GM12878 (cell line): ENCODE measurements around the gene ROR2. TPM values are rescaled to one million over a fixed set of nuclear protein-coding genes. Genes with fewer than 3 reads are reported as not detected.

Experiments
- ATAC-seq: fragments of 200-7000 bp; cut with Tn5 transposase; 3 replicates; pipeline ENCODE4 v1.9.1; 2020; ENCODE audit warnings: mild to moderate bottlenecking, moderate library complexity
- BruUV-seq: library from RNA; stranded (reverse); fragments of 400-500 nt; replicated peaks from 2 replicates; lab custom pipeline; 2021; lab: Mats Ljungman, UMichigan
- CTCF ChIA-PET: fragments of 300-600 bp; sonication (Branson Sonifier 250); formaldehyde crosslinking; extraction: SDS; loops from one replicate; lab custom pipeline; 2021; ENCODE audit warnings: inconsistent platforms; lab: Yijun Ruan, JAX
- POLR2A ChIA-PET: fragments of 350-600 bp; formaldehyde crosslinking; extraction: SDS; loops from one replicate; lab custom pipeline; 2021; ENCODE audit warnings: inconsistent platforms; lab: Charles Lee
- RAD21 ChIA-PET: fragments of 300-600 bp; sonication (Branson Sonifier 250); formaldehyde crosslinking; loops from one replicate; lab custom pipeline; 2023; ENCODE audit warnings: antibody characterized with exemption; ENCODE audit not compliant: unreplicated experiment; lab: Charles Lee
- SMC1A ChIA-PET: fragments of 300-600 bp; sonication (Branson Sonifier 250); formaldehyde crosslinking; loops from one replicate; lab custom pipeline; 2023; ENCODE audit not compliant: unreplicated experiment, uncharacterized antibody; lab: Charles Lee
- DNase-seq: peaks from one replicate; pipeline ENCODE4 v3.0.0-alpha.2; 2011; ENCODE audit warnings: low read depth, low spot score
- FAIRE-seq: peaks from 3 replicates; lab custom pipeline; 2011; peaks lifted over from hg19 to GRCh38; lab: Jason Lieb, UNC
- H2AFZ ChIP-seq: 2 replicates; pipeline ENCODE4 v1.6.0; 2011; ENCODE audit warnings: low read depth, low read length, control low read depth; ENCODE audit not compliant: control insufficient read depth
- H3K27ac ChIP-seq: 2 replicates; pipeline ENCODE4 v1.5.1; 2011; ENCODE audit warnings: control low read depth; ENCODE audit not compliant: control insufficient read depth, insufficient read depth
- H3K27me3 ChIP-seq, 2 experiments: replicated peaks in 1 of 2; 2 replicates each; pipeline versions ENCODE4 v1.6.0 to v1.6.1; 2011; ENCODE audit warnings: low read length in 1 of 2; ENCODE audit not compliant: control insufficient read depth in 2 of 2, insufficient read depth in 2 of 2
- H3K36me3 ChIP-seq, 2 experiments: 2 replicates each; pipeline ENCODE4 v1.5.1; 2011; ENCODE audit warnings: low read length in 1 of 2; ENCODE audit not compliant: control insufficient read depth in 2 of 2, insufficient read depth in 2 of 2
- H3K4me1 ChIP-seq: 2 replicates; pipeline ENCODE4 v1.6.1; 2011; ENCODE audit warnings: mild to moderate bottlenecking, low read length, moderate library complexity, mixed read lengths; ENCODE audit not compliant: control insufficient read depth, insufficient read depth
- H3K4me2 ChIP-seq: 2 replicates; pipeline ENCODE4 v1.6.0; 2011; ENCODE audit warnings: control low read depth; ENCODE audit not compliant: control insufficient read depth, insufficient read depth
- H3K4me3 ChIP-seq: fragments of 200-600 bp; sonication (generic); 2 replicates; pipeline ENCODE4 v1.5.1; 2016
- H3K79me2 ChIP-seq: 2 replicates; pipeline ENCODE4 v1.6.0; 2011; ENCODE audit warnings: low read length; ENCODE audit not compliant: control insufficient read depth, insufficient read depth
- H3K9ac ChIP-seq: 2 replicates; pipeline ENCODE4 v1.8.0; 2011; ENCODE audit warnings: low read length, control low read depth, mixed read lengths; ENCODE audit not compliant: control insufficient read depth, insufficient read depth
- H3K9me3 ChIP-seq: replicated peaks from 3 replicates; pipeline ENCODE4 v1.5.1; 2011; ENCODE audit warnings: mild to moderate bottlenecking, low read length; ENCODE audit not compliant: control insufficient read depth, insufficient read depth
- H4K20me1 ChIP-seq: 2 replicates; pipeline ENCODE4 v1.6.0; 2011; ENCODE audit not compliant: control insufficient read depth, insufficient read depth
- BCL3 ChIP-seq: IDR thresholded peaks from 2 replicates; pipeline ENCODE4 v1.6.1; 2011; ENCODE audit warnings: borderline replicate concordance, low read depth, mild to moderate bottlenecking, moderate library complexity, low read length; ENCODE audit not compliant: insufficient read depth, poor library complexity, severe bottlenecking
- E4F1 ChIP-seq: fragments of 450-650 bp; IDR thresholded peaks from 2 replicates; pipeline ENCODE4 v1.6.1; 2018; ENCODE audit warnings: borderline replicate concordance, mild to moderate bottlenecking; ENCODE audit not compliant: partially characterized antibody
- JUNB ChIP-seq: IDR thresholded peaks from 2 replicates; pipeline ENCODE4 v1.6.1; 2016; ENCODE audit warnings: antibody characterized with exemption, mild to moderate bottlenecking
- MXI1 ChIP-seq: fragments of 150-350 bp; IDR thresholded peaks from 2 replicates; pipeline ENCODE4 v1.6.1; 2011; ENCODE audit warnings: low read depth, mild to moderate bottlenecking, inconsistent platforms, low read length, improper control_type of control experiment
- NRF1 ChIP-seq: conservative IDR thresholded peaks from 2 replicates; pipeline ENCODE4 v1.6.1; 2011; ENCODE audit warnings: mild to moderate bottlenecking, low read depth, low read length, improper control_type of control experiment
- PBX3 ChIP-seq: IDR thresholded peaks from 2 replicates; pipeline ENCODE4 v1.6.1; 2011; ENCODE audit warnings: mild to moderate bottlenecking, low read depth, low read length, moderate library complexity; ENCODE audit not compliant: insufficient replicate concordance
- PKNOX1 ChIP-seq: fragments of 450-650 bp; IDR thresholded peaks from 2 replicates; pipeline ENCODE4 v1.6.1; 2016; ENCODE audit warnings: mild to moderate bottlenecking
- ZBTB33 ChIP-seq: fragments of 450-650 bp; IDR thresholded peaks from 2 replicates; pipeline ENCODE4 v1.6.1; 2017; ENCODE audit warnings: mild to moderate bottlenecking
- ZNF274 ChIP-seq: IDR thresholded peaks from one replicate; pipeline ENCODE4 v1.8.0; 2011; ENCODE audit not compliant: insufficient read length, insufficient read depth
- ZNF384 ChIP-seq: IDR thresholded peaks from 2 replicates; pipeline ENCODE4 v1.6.1; 2012; ENCODE audit warnings: low read depth, mild to moderate bottlenecking, low read length, improper control_type of control experiment, borderline replicate concordance
- WGBS: methylation state at CpG from one replicate; pipeline ENCODE4 v1.1.6; 2016; ENCODE audit warnings: low lambda C conversion rate; ENCODE audit not compliant: insufficient replicate concordance, insufficient coverage; ENCODE audit errors: missing lambda C conversion rate; 5-methylcytosine and 5-hydroxymethylcytosine counted together
- in situ Hi-C: fragments of 300-500 bp; cut with MboI; formaldehyde crosslinking; loops from 9 replicates; pipeline ENCODE4 v1.14.3; 2018; ENCODE audit warnings: mixed read lengths
- intact Hi-C: fragments of 100-400 bp; cut with micrococcal nuclease; formaldehyde crosslinking; loops from one replicate; pipeline ENCODE4 v1.14.2; 2022; ENCODE audit not compliant: unreplicated experiment
- polyA plus RNA-seq, 11 experiments: library from polyadenylated mRNA; depleted of rRNA in 4 of 11; unstranded in 6 of 11; stranded (reverse) in 5 of 11; fragments of >200 nt; fragmentation: Nextera tagmentation in 4 of 11; fragmentation: Illumina TruSeq in 1 of 11; extraction: Ambion mirVana in 4 of 11; extraction: Trizol in 1 of 11; gene quantifications; 1 replicate in 1 of 11; 2 replicates in 10 of 11; pipeline versions ENCODE4 v1.2.1 to v1.2.3, GENCODE V29; 2011 to 2016; ENCODE audit warnings: inconsistent platforms in 2 of 11, missing spikeins in 2 of 11, low read depth in 1 of 11
- total RNA-seq, 4 experiments: library from RNA; depleted of rRNA in 3 of 4; stranded (reverse); fragments of >200 nt in 3 of 4; fragmentation: Illumina TruSeq in 1 of 4; extraction: Trizol in 1 of 4; gene quantifications; 2 replicates each; pipeline versions ENCODE4 v1.2.1 to v1.2.3, GENCODE V29; 2013 to 2021

The ROR2 gene
- total and polyA plus RNA-seq, 10 of the 15 experiments (the other 5 are each of a cell fraction or from before 2014, with no cell fraction given), result 0.03 to 0.05 TPM; not detected in 8

- no peak for TF ChIP-seq E4F1
These were observed 196.3 kb downstream of the ROR2 start (continued) for GRCh38 chr9:91753711-91754110.

- in situ Hi-C loops (no loop called here), intact Hi-C loops (no loop called here)
- no peak for ATAC-seq
- RAD21 ChIA-PET, result no interaction called here
- Histone ChIP-seq H3K4me3 (no peak overlapping the region), H3K79me2 (no peaks in the 10 kb centered on the region), H3K4me2 (no peak overlapping the region), H3K9me3 (no peaks in the 10 kb centered on the region), H3K27me3 (peaks cover 0 to 3% of the 10 kb centered on the region in 2 experiments; a peak in 2 of 4 replicates), H3K9ac (no peak overlapping the region), H3K27ac (no peak overlapping the region), H3K4me1 (no peaks in the 10 kb centered on the region), H3K36me3 (no peaks in the 10 kb centered on the region), H2AFZ (no peak overlapping the region), H4K20me1 (no peaks in the 10 kb centered on the region)
- CTCF ChIA-PET, result no interaction called here
- WGBS, result 20% methylated on average over 2 of the region's 2 CpGs
- POLR2A ChIA-PET, result no interaction called here
- BruUV-seq, result no TSS peak
- SMC1A ChIA-PET, result no interaction called here
- FAIRE-seq, result no peak
- no peak for DNase-seq
- TF ChIP-seq ZNF274 (no peak), PBX3 (no peak), BCL3 (no peak), MXI1 (no peak), JUNB (no peak), PKNOX1 (no peak), ZNF384 (no peak), ZBTB33 (no peak), NRF1 (no peak)
These were observed 198.1 kb downstream of the ROR2 start for GRCh38 chr9:91751922-91752321.
